Sigmoid colon (tissue), 7 donors: ENCODE results near the gene C21orf91. TPM values are rescaled to one million over a fixed set of nuclear protein-coding genes. Genes with fewer than 3 reads are reported as not detected.

Source experiments
- DNase-seq: peaks from one replicate; pipeline ENCODE4 v3.0.0-alpha.2; 2019
- H3K27ac ChIP-seq, 4 donors: fragments of 200-600 bp; sonication (generic); one replicate each; pipeline ENCODE4 v1.5.1; 2016 to 2019; ENCODE audit warnings: mild to moderate bottlenecking in 1 of 4
- H3K27me3 ChIP-seq, 3 donors: fragments of 200-600 bp; sonication (generic); one replicate each; pipeline ENCODE4 v1.5.1; 2019; ENCODE audit warnings: mild to moderate bottlenecking in 1 of 3
- H3K36me3 ChIP-seq, 4 donors: fragments of 200-600 bp; sonication (generic); one replicate each; pipeline ENCODE4 v1.5.1; 2016 to 2019
- H3K4me1 ChIP-seq, 4 donors: fragments of 200-600 bp; sonication (generic); one replicate each; pipeline ENCODE4 v1.5.1; 2017 to 2019
- H3K4me3 ChIP-seq, 4 donors: fragments of 200-600 bp; sonication (generic); one replicate each; pipeline ENCODE4 v1.5.1; 2017 to 2019; ENCODE audit warnings: mild to moderate bottlenecking in 2 of 4, moderate library complexity in 1 of 4
- H3K9me3 ChIP-seq, 4 donors: fragments of 200-600 bp in 3 of 4; sonication (generic) in 3 of 4; one replicate each; pipeline versions ENCODE4 v1.5.1 to v1.6.1; 2013 to 2019
- EP300 ChIP-seq, 4 donors: sonication (generic); formaldehyde crosslinking; IDR thresholded peaks; one replicate each; pipeline ENCODE4 v1.6.1; 2017; ENCODE audit warnings: antibody characterized with exemption in 4 of 4
- POLR2A ChIP-seq, 2 donors: fragments of 450-650 bp; IDR thresholded peaks; one replicate each; pipeline ENCODE4 v1.6.1; 2016; ENCODE audit warnings: antibody characterized with exemption in 2 of 2, mild to moderate bottlenecking in 2 of 2, moderate library complexity in 2 of 2
- POLR2AphosphoS5 ChIP-seq, 4 donors: sonication (generic); formaldehyde crosslinking; IDR thresholded peaks; one replicate each; pipeline ENCODE4 v1.6.1; 2017; ENCODE audit warnings: antibody characterized with exemption in 4 of 4
- WGBS, 2 donors: extraction: QIAGEN DNeasy Blood & Tissue Kit; methylation state at CpG; one replicate each; pipeline ENCODE4 v1.1.7; 2013; 5-methylcytosine and 5-hydroxymethylcytosine counted together
- intact Hi-C: fragments of 100-400 bp; cut with DNase I; formaldehyde crosslinking; loops from one replicate; pipeline ENCODE4 v1.15.1; 2023
- polyA plus RNA-seq, 3 donors: library from polyadenylated mRNA; stranded (reverse); fragments of 200-250 nt; gene quantifications; one replicate each; pipeline ENCODE4 v1.2.3, GENCODE V29; 2013
- total RNA-seq, 4 donors: library from RNA; depleted of rRNA; stranded (reverse); fragments of >200 nt; gene quantifications; one replicate each; pipeline ENCODE4 v1.1.0, GENCODE V29; 2016
- TF ChIP-seq, protein P1 (sequence below), 4 experiments: fragments of 450-650 bp in 3 of 4; fragments of 200-600 bp in 1 of 4; IDR thresholded peaks; one replicate each; pipeline ENCODE4 v1.5.1; 2016 to 2019; ENCODE audit warnings: antibody characterized with exemption in 4 of 4, mild to moderate bottlenecking in 3 of 4, moderate library complexity in 2 of 4
- donor health status: healthy with polysubstance abuse.
- donor health status: Bipolar disorder and iron deficiency.
- donor health status: healthy.

The C21orf91 gene
- total and polyA plus RNA-seq, 7 donors = 2.4 to 12.8 (median 6.4) TPM

DNA sequence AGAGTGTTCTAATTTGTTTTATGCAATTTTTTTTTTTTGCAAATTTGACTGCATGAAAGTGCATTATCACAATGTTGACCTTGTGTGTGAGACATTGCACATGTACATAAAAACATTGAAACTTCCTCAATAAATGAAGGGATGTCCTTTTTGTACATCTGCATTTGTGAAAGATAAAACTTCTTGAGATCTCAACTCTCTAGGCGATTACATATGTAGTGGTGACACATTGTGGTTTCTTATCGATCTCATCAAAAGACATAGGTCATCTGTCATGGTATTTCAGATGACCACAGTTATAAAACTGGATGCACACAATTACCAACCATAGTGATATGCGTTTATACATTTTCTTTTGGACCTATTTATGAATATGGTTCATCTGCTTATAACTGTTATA lies 35.6 kb upstream of the C21orf91 start:
- TF ChIP-seq, protein P1, sequence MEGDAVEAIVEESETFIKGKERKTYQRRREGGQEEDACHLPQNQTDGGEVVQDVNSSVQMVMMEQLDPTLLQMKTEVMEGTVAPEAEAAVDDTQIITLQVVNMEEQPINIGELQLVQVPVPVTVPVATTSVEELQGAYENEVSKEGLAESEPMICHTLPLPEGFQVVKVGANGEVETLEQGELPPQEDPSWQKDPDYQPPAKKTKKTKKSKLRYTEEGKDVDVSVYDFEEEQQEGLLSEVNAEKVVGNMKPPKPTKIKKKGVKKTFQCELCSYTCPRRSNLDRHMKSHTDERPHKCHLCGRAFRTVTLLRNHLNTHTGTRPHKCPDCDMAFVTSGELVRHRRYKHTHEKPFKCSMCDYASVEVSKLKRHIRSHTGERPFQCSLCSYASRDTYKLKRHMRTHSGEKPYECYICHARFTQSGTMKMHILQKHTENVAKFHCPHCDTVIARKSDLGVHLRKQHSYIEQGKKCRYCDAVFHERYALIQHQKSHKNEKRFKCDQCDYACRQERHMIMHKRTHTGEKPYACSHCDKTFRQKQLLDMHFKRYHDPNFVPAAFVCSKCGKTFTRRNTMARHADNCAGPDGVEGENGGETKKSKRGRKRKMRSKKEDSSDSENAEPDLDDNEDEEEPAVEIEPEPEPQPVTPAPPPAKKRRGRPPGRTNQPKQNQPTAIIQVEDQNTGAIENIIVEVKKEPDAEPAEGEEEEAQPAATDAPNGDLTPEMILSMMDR (IDR thresholded peaks at IDR 0.05) = no peak
- TF ChIP-seq POLR2AphosphoS5 (IDR thresholded peaks at IDR 0.05) = no peak
- no peak for TF ChIP-seq EP300 (IDR thresholded peaks at IDR 0.05)
- TF ChIP-seq POLR2A (IDR thresholded peaks at IDR 0.05) = no peak
- no peaks in the 10 kb centered on the region for H3K27me3 ChIP-seq
- H3K36me3 ChIP-seq = no peaks in the 10 kb centered on the region
- intact Hi-C loops = no loop called here
- H3K9me3 ChIP-seq = peaks cover 0 to 4% (median 0%) of the 10 kb centered on the region in 4 donors
- H3K27ac ChIP-seq = no peak overlapping the region
- DNase-seq = no peak
- no peaks in the 10 kb centered on the region for H3K4me1 ChIP-seq
- H3K4me3 ChIP-seq = no peak overlapping the region
- 86 to 93% methylated on average over 3 of the region's 3 CpGs for WGBS, 2 donors

DNA sequence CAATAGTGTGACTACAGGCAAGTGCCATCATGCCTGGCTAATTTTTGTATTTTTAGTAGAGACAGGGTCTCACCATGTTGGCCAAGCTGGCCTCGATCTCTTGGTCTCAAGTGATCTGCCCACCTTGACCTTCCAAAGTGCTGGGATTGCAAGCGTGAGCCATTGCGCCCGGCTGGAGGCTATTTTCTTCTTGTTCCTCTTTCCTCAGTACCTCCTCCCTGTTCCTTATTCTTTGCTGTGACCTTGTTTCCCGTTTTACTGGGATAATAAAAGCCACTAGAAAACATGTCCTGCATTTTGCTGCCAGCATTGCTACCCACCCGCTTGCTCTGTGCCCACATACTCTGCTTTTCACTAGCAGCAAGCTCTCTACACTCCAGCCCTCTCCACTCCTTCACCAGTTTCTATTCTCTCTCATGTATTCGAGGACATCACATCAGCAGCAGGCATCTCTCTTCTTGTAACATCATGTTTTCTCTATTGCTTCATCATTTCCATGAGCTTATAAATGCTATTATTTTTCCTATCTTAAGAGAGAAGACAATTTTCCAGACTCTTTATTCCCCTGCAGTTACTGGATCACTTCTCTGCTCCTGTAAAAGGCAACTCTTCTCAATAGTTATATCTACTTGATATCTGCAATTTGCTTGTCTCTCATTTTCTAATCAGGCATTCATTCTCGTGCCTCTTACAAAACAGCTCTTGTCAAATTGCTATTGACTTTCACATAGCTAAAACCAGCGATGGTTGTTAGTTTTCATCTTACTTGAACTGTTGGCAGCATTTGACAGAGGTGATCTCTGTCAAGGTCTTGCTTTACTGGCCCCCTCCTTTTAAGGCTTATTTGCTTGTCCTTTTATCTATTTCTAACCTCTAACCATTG lies 34.5 kb upstream of the C21orf91 start:
- intact Hi-C loops = no loop called here
- 55 to 71% methylated on average over 9 of the region's 9 CpGs for WGBS, 2 donors
- Histone ChIP-seq H3K4me3 (no peak overlapping the region), H3K27me3 (no peaks in the 10 kb centered on the region), H3K4me1 (peaks cover 0 to 6% (median 0%) of the 10 kb centered on the region in 4 donors), H3K27ac (no peak overlapping the region), H3K9me3 (peaks cover 0 to 4% (median 0%) of the 10 kb centered on the region in 4 donors), H3K36me3 (no peaks in the 10 kb centered on the region)
- TF ChIP-seq, protein P1 (IDR thresholded peaks at IDR 0.05) = no peak
- TF ChIP-seq EP300 (IDR thresholded peaks at IDR 0.05) = no peak
- TF ChIP-seq POLR2A (IDR thresholded peaks at IDR 0.05) = no peak
- no peak for TF ChIP-seq POLR2AphosphoS5 (IDR thresholded peaks at IDR 0.05)
- no peak for DNase-seq

- DNase-seq = peak; percentile 64
- intact Hi-C loops = loop anchor here (10.0 kb wide), 2 partner anchors 57 to 63 kb away; no protein-coding TSS in a partner anchor
- TF ChIP-seq POLR2AphosphoS5 (IDR thresholded peaks at IDR 0.05) = peak in 1 of 4 donors; percentile 8
- no peak for TF ChIP-seq POLR2A (IDR thresholded peaks at IDR 0.05)
Measured at GRCh38 chr21:17848228-17848627, 29.1 kb upstream of the C21orf91 start.

DNA sequence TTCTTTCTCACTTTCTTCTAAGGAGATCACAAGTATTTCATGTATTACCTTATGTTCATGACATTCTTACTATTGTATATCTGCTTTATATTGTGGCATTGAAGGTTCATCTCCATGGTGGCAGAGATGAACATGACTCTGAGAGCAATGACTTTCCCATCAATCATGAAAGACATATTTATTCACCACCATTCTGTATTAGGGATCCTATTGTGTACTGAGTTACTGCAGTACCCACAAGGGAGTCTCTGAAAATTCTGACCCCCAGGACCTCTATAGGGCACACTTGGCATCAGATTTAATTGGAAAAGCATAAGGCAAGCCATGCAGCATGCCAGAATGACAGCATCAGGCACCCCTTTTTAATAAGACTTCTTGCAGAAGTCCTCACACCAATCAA lies 21.9 kb upstream of the C21orf91 start:
- no peaks in the 10 kb centered on the region for H3K27me3 ChIP-seq
- H3K4me3 ChIP-seq = no peak overlapping the region
- no peaks in the 10 kb centered on the region for H3K9me3 ChIP-seq
- intact Hi-C loops = loop anchor here (10.0 kb wide), 2 partner anchors 56 to 64 kb away; no protein-coding TSS in a partner anchor
- H3K36me3 ChIP-seq = no peaks in the 10 kb centered on the region
- DNase-seq = no peak
- TF ChIP-seq POLR2A (IDR thresholded peaks at IDR 0.05) = no peak
- no peaks in the 10 kb centered on the region for H3K4me1 ChIP-seq
- no peak overlapping the region for H3K27ac ChIP-seq

More at GRCh38 chr21:17848228-17848627, 29.1 kb upstream of the C21orf91 start:
- peaks cover 0 to 4% (median 0%) of the 10 kb centered on the region in 4 donors for H3K9me3 ChIP-seq
- H3K4me1 ChIP-seq = peaks cover 0 to 17% (median 5%) of the 10 kb centered on the region in 4 donors
- no peaks in the 10 kb centered on the region for H3K36me3 ChIP-seq
- WGBS, 2 donors = 56 to 70% methylated on average over 3 of the region's 3 CpGs
- peak overlapping the region in 2 of 4 donors; percentile 25 to 69 for H3K27ac ChIP-seq
- no peak overlapping the region for H3K4me3 ChIP-seq
- no peaks in the 10 kb centered on the region for H3K27me3 ChIP-seq

- DNase-seq = no peak
- H3K27ac ChIP-seq = no peak overlapping the region
- no peaks in the 10 kb centered on the region for H3K4me1 ChIP-seq
- intact Hi-C loops = no loop called here
- 75 to 80% methylated on average over 4 of the region's 4 CpGs for WGBS, 2 donors
- H3K9me3 ChIP-seq = no peaks in the 10 kb centered on the region
- no peak overlapping the region for H3K4me3 ChIP-seq
- no peaks in the 10 kb centered on the region for H3K36me3 ChIP-seq
- H3K27me3 ChIP-seq = no peaks in the 10 kb centered on the region
- no peak for TF ChIP-seq POLR2AphosphoS5 (IDR thresholded peaks at IDR 0.05)
- TF ChIP-seq, protein P1 (IDR thresholded peaks at IDR 0.05) = no peak
- TF ChIP-seq EP300 (IDR thresholded peaks at IDR 0.05) = no peak
- no peak for TF ChIP-seq POLR2A (IDR thresholded peaks at IDR 0.05)
Measured at GRCh38 chr21:17834639-17835354, 15.6 kb upstream of the C21orf91 start.
